ENCODE results near the gene KCTD14.

DNA sequence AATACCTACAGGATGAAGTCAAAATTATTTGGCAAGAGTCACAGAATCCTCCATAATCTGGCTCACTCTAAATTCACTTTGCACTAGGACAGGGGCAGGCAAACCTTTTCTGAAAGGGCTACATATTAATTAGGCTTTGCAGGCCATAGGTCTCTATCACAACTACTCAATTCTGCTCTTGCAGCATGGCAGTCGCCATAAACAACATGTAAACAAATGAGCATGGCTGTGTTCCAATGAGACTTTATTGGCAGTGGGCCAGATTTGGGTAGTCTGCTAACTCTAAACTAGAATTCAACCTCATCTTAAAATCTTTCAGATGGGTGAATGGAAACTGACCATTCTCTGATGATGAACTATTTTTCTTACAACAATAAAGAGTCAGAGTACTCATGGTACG, 46.4 kb upstream of the KCTD14 start:
- TF ChIP-seq FOXK1 (CRISPR knock-in tag; IDR thresholded peaks at IDR 0.05) = no peak
- TF ChIP-seq, protein P1, sequence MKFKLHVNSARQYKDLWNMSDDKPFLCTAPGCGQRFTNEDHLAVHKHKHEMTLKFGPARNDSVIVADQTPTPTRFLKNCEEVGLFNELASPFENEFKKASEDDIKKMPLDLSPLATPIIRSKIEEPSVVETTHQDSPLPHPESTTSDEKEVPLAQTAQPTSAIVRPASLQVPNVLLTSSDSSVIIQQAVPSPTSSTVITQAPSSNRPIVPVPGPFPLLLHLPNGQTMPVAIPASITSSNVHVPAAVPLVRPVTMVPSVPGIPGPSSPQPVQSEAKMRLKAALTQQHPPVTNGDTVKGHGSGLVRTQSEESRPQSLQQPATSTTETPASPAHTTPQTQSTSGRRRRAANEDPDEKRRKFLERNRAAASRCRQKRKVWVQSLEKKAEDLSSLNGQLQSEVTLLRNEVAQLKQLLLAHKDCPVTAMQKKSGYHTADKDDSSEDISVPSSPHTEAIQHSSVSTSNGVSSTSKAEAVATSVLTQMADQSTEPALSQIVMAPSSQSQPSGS (CRISPR knock-in tag; IDR thresholded peaks at IDR 0.05; ENCODE audit: borderline replicate concordance, low read depth) = no peak
- TF ChIP-seq, protein P2, sequence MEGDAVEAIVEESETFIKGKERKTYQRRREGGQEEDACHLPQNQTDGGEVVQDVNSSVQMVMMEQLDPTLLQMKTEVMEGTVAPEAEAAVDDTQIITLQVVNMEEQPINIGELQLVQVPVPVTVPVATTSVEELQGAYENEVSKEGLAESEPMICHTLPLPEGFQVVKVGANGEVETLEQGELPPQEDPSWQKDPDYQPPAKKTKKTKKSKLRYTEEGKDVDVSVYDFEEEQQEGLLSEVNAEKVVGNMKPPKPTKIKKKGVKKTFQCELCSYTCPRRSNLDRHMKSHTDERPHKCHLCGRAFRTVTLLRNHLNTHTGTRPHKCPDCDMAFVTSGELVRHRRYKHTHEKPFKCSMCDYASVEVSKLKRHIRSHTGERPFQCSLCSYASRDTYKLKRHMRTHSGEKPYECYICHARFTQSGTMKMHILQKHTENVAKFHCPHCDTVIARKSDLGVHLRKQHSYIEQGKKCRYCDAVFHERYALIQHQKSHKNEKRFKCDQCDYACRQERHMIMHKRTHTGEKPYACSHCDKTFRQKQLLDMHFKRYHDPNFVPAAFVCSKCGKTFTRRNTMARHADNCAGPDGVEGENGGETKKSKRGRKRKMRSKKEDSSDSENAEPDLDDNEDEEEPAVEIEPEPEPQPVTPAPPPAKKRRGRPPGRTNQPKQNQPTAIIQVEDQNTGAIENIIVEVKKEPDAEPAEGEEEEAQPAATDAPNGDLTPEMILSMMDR (IDR thresholded peaks at IDR 0.05) = no peak

Data from WTC11 (cell line).